HepG2 (cell line): ENCODE measurements around the gene ANKDD1A.

Experiments
- IRX3 ChIP-seq: sonication (generic); formaldehyde crosslinking; IDR thresholded peaks from 2 replicates; pipeline ENCODE4 v1.8.1; 2023; ENCODE audit warnings: mild to moderate bottlenecking, low read depth, missing genetic modification reagents, borderline replicate concordance
- RORA ChIP-seq: sonication (generic); formaldehyde crosslinking; IDR thresholded peaks from 2 replicates; pipeline ENCODE4 v1.5.0; 2020; ENCODE audit warnings: mild to moderate bottlenecking, missing genetic modification reagents, moderate library complexity
- SMAD3 ChIP-seq: sonication (generic); formaldehyde crosslinking; IDR thresholded peaks from 2 replicates; pipeline ENCODE4 v1.4.0; 2020; ENCODE audit warnings: missing genetic modification reagents
- STAG1 ChIP-seq: sonication (generic); formaldehyde crosslinking; IDR thresholded peaks from 2 replicates; pipeline ENCODE4 v1.4.0; 2020; ENCODE audit warnings: missing genetic modification reagents
- TOE1 ChIP-seq: sonication (generic); formaldehyde crosslinking; IDR thresholded peaks from 2 replicates; pipeline ENCODE4 v1.4.0; 2020; ENCODE audit warnings: mild to moderate bottlenecking, missing genetic modification reagents
- ZNF460 ChIP-seq: sonication (generic); formaldehyde crosslinking; IDR thresholded peaks from 2 replicates; pipeline ENCODE4 v1.5.1; 2020; ENCODE audit warnings: missing genetic modification reagents, mild to moderate bottlenecking, borderline replicate concordance
- ZNF644 ChIP-seq: IDR thresholded peaks from 2 replicates; pipeline ENCODE4 v1.6.1; 2016; ENCODE audit warnings: low read depth
- ZNF720 ChIP-seq: sonication (generic); formaldehyde crosslinking; IDR thresholded peaks from 2 replicates; pipeline ENCODE4 v1.4.0; 2020; ENCODE audit warnings: missing genetic modification reagents
- ZNF83 ChIP-seq: sonication (generic); formaldehyde crosslinking; IDR thresholded peaks from 2 replicates; pipeline ENCODE4 v1.4.0; 2020; ENCODE audit warnings: missing genetic modification reagents, mild to moderate bottlenecking, borderline replicate concordance
- TF ChIP-seq, protein P1 (sequence below): sonication (generic); formaldehyde crosslinking; conservative IDR thresholded peaks from 2 replicates; pipeline ENCODE4 v1.4.0; 2020; ENCODE audit warnings: missing genetic modification reagents
- TF ChIP-seq, protein P2 (sequence below): sonication (generic); formaldehyde crosslinking; IDR thresholded peaks from 2 replicates; pipeline ENCODE4 v1.5.0; 2020; ENCODE audit warnings: mild to moderate bottlenecking, missing genetic modification reagents, moderate library complexity

DNA sequence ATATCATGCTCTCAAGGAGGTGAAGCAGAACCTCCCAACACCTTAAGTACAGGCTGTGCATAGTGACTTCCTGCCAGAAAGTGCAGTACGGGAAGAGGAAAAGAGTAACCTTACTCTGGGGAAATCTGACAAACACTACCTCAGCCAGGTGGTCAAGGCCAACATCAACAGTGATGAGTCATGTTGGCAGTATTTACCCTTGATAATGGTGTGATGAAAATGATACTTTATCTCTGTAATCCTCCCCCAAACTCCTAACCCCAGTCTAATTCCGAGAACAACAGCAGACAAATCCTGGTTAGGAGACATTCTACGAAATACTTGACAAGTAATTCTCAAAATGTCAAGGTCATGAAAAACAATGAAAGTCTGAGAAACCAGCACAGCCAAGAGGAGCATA lies 26.5 kb downstream of the ANKDD1A start:
- no peak for TF ChIP-seq STAG1 (CRISPR knock-in tag)
- no peak for TF ChIP-seq ZNF460
- TF ChIP-seq RORA (CRISPR knock-in tag): no peak
- TF ChIP-seq TOE1: no peak
- no peak for TF ChIP-seq SMAD3
- TF ChIP-seq, protein P1, sequence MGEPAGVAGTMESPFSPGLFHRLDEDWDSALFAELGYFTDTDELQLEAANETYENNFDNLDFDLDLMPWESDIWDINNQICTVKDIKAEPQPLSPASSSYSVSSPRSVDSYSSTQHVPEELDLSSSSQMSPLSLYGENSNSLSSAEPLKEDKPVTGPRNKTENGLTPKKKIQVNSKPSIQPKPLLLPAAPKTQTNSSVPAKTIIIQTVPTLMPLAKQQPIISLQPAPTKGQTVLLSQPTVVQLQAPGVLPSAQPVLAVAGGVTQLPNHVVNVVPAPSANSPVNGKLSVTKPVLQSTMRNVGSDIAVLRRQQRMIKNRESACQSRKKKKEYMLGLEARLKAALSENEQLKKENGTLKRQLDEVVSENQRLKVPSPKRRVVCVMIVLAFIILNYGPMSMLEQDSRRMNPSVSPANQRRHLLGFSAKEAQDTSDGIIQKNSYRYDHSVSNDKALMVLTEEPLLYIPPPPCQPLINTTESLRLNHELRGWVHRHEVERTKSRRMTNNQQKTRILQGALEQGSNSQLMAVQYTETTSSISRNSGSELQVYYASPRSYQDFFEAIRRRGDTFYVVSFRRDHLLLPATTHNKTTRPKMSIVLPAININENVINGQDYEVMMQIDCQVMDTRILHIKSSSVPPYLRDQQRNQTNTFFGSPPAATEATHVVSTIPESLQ (CRISPR knock-in tag): no peak
- TF ChIP-seq ZNF720: no peak
- TF ChIP-seq, protein P2, sequence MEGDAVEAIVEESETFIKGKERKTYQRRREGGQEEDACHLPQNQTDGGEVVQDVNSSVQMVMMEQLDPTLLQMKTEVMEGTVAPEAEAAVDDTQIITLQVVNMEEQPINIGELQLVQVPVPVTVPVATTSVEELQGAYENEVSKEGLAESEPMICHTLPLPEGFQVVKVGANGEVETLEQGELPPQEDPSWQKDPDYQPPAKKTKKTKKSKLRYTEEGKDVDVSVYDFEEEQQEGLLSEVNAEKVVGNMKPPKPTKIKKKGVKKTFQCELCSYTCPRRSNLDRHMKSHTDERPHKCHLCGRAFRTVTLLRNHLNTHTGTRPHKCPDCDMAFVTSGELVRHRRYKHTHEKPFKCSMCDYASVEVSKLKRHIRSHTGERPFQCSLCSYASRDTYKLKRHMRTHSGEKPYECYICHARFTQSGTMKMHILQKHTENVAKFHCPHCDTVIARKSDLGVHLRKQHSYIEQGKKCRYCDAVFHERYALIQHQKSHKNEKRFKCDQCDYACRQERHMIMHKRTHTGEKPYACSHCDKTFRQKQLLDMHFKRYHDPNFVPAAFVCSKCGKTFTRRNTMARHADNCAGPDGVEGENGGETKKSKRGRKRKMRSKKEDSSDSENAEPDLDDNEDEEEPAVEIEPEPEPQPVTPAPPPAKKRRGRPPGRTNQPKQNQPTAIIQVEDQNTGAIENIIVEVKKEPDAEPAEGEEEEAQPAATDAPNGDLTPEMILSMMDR (CRISPR knock-in tag): no peak
- peak; percentile 36; the same call in 1 of the 2 replicates for TF ChIP-seq ZNF644 (CRISPR knock-in tag)
- no peak for TF ChIP-seq ZNF83
- no peak for TF ChIP-seq IRX3 (CRISPR knock-in tag)
